HepG2 (cell line): ENCODE results near the gene ZNF213. TPM values are rescaled to one million over a fixed set of nuclear protein-coding genes. Genes with fewer than 3 reads are reported as not detected.

Source experiments
- GATAD1 ChIP-seq: IDR thresholded peaks from 2 replicates; pipeline ENCODE4 v1.6.1; 2016; ENCODE audit warnings: missing genetic modification reagents, missing compliant biosample characterization
- MED13 ChIP-seq: sonication (generic); formaldehyde crosslinking; IDR thresholded peaks from 2 replicates; pipeline ENCODE4 v1.5.0; 2020; ENCODE audit warnings: missing genetic modification reagents
- NCOA1 ChIP-seq: sonication (generic); formaldehyde crosslinking; IDR thresholded peaks from 2 replicates; pipeline ENCODE4 v1.9.0; 2021; ENCODE audit warnings: missing genetic modification reagents
- SP140L ChIP-seq: sonication (generic); formaldehyde crosslinking; IDR thresholded peaks from 2 replicates; pipeline ENCODE4 v1.4.0; 2020; ENCODE audit warnings: missing genetic modification reagents, borderline replicate concordance
- STAG1 ChIP-seq: sonication (generic); formaldehyde crosslinking; IDR thresholded peaks from 2 replicates; pipeline ENCODE4 v1.4.0; 2020; ENCODE audit warnings: missing genetic modification reagents
- XBP1 ChIP-seq: sonication (generic); formaldehyde crosslinking; IDR thresholded peaks from 2 replicates; pipeline ENCODE4 v1.5.0; 2020; ENCODE audit warnings: missing genetic modification reagents
- ZNF337 ChIP-seq: sonication (generic); formaldehyde crosslinking; IDR thresholded peaks from 2 replicates; pipeline ENCODE4 v1.5.1; 2020; ENCODE audit warnings: missing genetic modification reagents, low read depth, mild to moderate bottlenecking, borderline replicate concordance
- ZNF530 ChIP-seq: sonication (generic); formaldehyde crosslinking; IDR thresholded peaks from 2 replicates; pipeline ENCODE4 v1.5.0; 2020; ENCODE audit warnings: low read depth, mild to moderate bottlenecking, missing genetic modification reagents
- ZSCAN12 ChIP-seq: sonication (generic); formaldehyde crosslinking; IDR thresholded peaks from 2 replicates; pipeline ENCODE4 v1.9.0; 2021; ENCODE audit warnings: mild to moderate bottlenecking, missing genetic modification reagents
- polyA plus RNA-seq, 8 experiments: library from polyadenylated mRNA; depleted of rRNA in 3 of 8; stranded (reverse) in 7 of 8; unstranded in 1 of 8; fragments of >200 nt; fragmentation: Illumina TruSeq in 4 of 8; extraction: Trizol in 4 of 8; gene quantifications; 2 replicates each; pipeline versions ENCODE4 v1.2.1 to v1.2.3, GENCODE V29; 2011 to 2016; ENCODE audit warnings: low read depth in 4 of 8, missing spikeins in 1 of 8, mixed read lengths in 1 of 8; ENCODE audit not compliant: insufficient read depth in 1 of 8
- total RNA-seq, 5 experiments: library from RNA; depleted of rRNA; stranded (reverse); fragments of >200 nt; fragmentation: Illumina TruSeq; extraction: Trizol; gene quantifications; 2 replicates each; pipeline ENCODE4 v1.2.3, GENCODE V29; 2016; ENCODE audit warnings: low read depth in 1 of 5
- TF ChIP-seq, protein P1 (sequence below): sonication (generic); formaldehyde crosslinking; IDR thresholded peaks from 2 replicates; pipeline ENCODE4 v1.5.0; 2020; ENCODE audit warnings: mild to moderate bottlenecking, missing genetic modification reagents
- TF ChIP-seq, protein P2 (sequence below): sonication (generic); formaldehyde crosslinking; IDR thresholded peaks from 2 replicates; pipeline ENCODE4 v1.4.0; 2020; ENCODE audit warnings: missing genetic modification reagents, mild to moderate bottlenecking, borderline replicate concordance
- TF ChIP-seq, protein P3 (sequence below): IDR thresholded peaks from 2 replicates; pipeline ENCODE4 v1.4.0; 2020; ENCODE audit warnings: mild to moderate bottlenecking, missing genetic modification reagents
- TF ChIP-seq, protein P4 (sequence below): sonication (generic); formaldehyde crosslinking; IDR thresholded peaks from 2 replicates; pipeline ENCODE4 v1.4.0; 2020; ENCODE audit warnings: missing genetic modification reagents

The ZNF213 gene
- total and polyA plus RNA-seq, 2 of the 13 experiments (the other 11 are each of a cell fraction or from before 2014, with no cell fraction given) = 0.59 to 0.97 TPM

DNA sequence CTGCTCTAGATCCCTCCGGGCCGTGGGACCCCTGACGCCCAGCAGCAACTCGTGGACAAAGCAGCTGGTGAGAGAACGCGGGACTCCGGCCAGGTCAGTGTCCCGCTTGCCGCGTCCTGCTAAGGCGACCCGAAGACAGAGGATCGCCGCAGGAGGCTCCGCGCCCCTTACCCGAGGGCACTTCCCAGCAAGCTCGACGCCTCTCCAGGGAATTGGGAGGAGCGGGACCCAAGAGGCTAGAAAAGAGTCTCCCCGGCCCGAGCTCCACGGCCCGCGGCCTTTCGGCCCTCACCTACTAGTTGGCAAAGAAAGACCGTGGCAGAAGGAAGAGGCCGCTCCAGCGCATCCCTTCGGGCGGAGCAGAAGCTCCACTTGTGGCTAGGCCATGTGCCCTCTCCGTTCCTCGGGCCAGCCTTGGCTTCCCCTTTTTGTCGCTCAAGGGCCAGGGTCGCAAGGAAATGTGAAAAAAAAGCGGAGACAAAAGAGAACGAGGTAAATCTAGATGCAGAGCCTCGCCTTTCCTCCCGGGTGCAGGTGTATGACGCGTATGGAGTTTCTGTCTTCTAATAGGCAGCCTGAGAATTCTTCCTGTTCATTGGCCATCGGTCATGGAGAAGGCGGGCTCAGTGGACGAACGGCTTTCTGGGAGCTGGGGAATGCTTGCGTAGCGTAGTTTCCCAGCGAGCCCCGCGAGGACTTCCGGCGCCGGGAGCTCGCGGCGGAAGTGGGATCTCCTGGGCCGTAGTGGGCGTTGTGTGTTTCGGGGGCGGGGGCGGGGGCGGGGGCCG, at the start of gene ZNF213 (continued):
- TF ChIP-seq, protein P1, sequence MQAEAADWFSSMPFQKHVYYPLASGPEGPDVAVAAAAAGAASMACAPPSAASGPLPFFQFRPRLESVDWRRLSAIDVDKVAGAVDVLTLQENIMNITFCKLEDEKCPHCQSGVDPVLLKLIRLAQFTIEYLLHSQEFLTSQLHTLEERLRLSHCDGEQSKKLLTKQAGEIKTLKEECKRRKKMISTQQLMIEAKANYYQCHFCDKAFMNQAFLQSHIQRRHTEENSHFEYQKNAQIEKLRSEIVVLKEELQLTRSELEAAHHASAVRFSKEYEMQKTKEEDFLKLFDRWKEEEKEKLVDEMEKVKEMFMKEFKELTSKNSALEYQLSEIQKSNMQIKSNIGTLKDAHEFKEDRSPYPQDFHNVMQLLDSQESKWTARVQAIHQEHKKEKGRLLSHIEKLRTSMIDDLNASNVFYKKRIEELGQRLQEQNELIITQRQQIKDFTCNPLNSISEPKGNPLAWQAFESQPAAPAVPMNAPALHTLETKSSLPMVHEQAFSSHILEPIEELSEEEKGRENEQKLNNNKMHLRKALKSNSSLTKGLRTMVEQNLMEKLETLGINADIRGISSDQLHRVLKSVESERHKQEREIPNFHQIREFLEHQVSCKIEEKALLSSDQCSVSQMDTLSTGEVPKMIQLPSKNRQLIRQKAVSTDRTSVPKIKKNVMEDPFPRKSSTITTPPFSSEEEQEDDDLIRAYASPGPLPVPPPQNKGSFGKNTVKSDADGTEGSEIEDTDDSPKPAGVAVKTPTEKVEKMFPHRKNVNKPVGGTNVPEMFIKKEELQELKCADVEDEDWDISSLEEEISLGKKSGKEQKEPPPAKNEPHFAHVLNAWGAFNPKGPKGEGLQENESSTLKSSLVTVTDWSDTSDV (CRISPR knock-in tag) = 0 out of 2 replicates have a peak, but pooled peaks have one; percentile 55
- TF ChIP-seq ZSCAN12 (CRISPR knock-in tag) (no peak), ZNF530 (CRISPR knock-in tag) (no peak), SP140L (CRISPR knock-in tag) (no peak), ZNF337 (no peak), XBP1 (CRISPR knock-in tag) (no peak), STAG1 (CRISPR knock-in tag) (no peak), MED13 (CRISPR knock-in tag) (no peak), GATAD1 (CRISPR knock-in tag) (peak; percentile 94), NCOA1 (CRISPR knock-in tag) (no peak)
- TF ChIP-seq, protein P2, sequence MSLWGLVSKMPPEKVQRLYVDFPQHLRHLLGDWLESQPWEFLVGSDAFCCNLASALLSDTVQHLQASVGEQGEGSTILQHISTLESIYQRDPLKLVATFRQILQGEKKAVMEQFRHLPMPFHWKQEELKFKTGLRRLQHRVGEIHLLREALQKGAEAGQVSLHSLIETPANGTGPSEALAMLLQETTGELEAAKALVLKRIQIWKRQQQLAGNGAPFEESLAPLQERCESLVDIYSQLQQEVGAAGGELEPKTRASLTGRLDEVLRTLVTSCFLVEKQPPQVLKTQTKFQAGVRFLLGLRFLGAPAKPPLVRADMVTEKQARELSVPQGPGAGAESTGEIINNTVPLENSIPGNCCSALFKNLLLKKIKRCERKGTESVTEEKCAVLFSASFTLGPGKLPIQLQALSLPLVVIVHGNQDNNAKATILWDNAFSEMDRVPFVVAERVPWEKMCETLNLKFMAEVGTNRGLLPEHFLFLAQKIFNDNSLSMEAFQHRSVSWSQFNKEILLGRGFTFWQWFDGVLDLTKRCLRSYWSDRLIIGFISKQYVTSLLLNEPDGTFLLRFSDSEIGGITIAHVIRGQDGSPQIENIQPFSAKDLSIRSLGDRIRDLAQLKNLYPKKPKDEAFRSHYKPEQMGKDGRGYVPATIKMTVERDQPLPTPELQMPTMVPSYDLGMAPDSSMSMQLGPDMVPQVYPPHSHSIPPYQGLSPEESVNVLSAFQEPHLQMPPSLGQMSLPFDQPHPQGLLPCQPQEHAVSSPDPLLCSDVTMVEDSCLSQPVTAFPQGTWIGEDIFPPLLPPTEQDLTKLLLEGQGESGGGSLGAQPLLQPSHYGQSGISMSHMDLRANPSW (CRISPR knock-in tag) = no peak
- TF ChIP-seq, protein P3, sequence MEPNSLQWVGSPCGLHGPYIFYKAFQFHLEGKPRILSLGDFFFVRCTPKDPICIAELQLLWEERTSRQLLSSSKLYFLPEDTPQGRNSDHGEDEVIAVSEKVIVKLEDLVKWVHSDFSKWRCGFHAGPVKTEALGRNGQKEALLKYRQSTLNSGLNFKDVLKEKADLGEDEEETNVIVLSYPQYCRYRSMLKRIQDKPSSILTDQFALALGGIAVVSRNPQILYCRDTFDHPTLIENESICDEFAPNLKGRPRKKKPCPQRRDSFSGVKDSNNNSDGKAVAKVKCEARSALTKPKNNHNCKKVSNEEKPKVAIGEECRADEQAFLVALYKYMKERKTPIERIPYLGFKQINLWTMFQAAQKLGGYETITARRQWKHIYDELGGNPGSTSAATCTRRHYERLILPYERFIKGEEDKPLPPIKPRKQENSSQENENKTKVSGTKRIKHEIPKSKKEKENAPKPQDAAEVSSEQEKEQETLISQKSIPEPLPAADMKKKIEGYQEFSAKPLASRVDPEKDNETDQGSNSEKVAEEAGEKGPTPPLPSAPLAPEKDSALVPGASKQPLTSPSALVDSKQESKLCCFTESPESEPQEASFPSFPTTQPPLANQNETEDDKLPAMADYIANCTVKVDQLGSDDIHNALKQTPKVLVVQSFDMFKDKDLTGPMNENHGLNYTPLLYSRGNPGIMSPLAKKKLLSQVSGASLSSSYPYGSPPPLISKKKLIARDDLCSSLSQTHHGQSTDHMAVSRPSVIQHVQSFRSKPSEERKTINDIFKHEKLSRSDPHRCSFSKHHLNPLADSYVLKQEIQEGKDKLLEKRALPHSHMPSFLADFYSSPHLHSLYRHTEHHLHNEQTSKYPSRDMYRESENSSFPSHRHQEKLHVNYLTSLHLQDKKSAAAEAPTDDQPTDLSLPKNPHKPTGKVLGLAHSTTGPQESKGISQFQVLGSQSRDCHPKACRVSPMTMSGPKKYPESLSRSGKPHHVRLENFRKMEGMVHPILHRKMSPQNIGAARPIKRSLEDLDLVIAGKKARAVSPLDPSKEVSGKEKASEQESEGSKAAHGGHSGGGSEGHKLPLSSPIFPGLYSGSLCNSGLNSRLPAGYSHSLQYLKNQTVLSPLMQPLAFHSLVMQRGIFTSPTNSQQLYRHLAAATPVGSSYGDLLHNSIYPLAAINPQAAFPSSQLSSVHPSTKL (CRISPR knock-in tag) = no peak
- TF ChIP-seq, protein P4, sequence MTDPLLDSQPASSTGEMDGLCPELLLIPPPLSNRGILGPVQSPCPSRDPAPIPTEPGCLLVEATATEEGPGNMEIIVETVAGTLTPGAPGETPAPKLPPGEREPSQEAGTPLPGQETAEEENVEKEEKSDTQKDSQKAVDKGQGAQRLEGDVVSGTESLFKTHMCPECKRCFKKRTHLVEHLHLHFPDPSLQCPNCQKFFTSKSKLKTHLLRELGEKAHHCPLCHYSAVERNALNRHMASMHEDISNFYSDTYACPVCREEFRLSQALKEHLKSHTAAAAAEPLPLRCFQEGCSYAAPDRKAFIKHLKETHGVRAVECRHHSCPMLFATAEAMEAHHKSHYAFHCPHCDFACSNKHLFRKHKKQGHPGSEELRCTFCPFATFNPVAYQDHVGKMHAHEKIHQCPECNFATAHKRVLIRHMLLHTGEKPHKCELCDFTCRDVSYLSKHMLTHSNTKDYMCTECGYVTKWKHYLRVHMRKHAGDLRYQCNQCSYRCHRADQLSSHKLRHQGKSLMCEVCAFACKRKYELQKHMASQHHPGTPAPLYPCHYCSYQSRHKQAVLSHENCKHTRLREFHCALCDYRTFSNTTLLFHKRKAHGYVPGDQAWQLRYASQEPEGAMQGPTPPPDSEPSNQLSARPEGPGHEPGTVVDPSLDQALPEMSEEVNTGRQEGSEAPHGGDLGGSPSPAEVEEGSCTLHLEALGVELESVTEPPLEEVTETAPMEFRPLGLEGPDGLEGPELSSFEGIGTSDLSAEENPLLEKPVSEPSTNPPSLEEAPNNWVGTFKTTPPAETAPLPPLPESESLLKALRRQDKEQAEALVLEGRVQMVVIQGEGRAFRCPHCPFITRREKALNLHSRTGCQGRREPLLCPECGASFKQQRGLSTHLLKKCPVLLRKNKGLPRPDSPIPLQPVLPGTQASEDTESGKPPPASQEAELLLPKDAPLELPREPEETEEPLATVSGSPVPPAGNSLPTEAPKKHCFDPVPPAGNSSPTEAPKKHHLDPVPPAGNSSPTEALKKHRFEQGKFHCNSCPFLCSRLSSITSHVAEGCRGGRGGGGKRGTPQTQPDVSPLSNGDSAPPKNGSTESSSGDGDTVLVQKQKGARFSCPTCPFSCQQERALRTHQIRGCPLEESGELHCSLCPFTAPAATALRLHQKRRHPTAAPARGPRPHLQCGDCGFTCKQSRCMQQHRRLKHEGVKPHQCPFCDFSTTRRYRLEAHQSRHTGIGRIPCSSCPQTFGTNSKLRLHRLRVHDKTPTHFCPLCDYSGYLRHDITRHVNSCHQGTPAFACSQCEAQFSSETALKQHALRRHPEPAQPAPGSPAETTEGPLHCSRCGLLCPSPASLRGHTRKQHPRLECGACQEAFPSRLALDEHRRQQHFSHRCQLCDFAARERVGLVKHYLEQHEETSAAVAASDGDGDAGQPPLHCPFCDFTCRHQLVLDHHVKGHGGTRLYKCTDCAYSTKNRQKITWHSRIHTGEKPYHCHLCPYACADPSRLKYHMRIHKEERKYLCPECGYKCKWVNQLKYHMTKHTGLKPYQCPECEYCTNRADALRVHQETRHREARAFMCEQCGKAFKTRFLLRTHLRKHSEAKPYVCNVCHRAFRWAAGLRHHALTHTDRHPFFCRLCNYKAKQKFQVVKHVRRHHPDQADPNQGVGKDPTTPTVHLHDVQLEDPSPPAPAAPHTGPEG (CRISPR knock-in tag) = peak; percentile 63; the same call in 1 of the 2 replicates
